Measurements from ENCODE around the gene SEMA6A. TPM values are rescaled to one million over a fixed set of nuclear protein-coding genes. Genes with fewer than 3 reads are reported as not detected.

The SEMA6A gene
- polyA plus RNA-seq, 1 donor (not counting 4 experiments of a cell fraction or from before 2014, with no cell fraction given) = 0.68 TPM

GRCh38 chr5:116420540-116420939 is 154.1 kb downstream of the SEMA6A start:
- Histone ChIP-seq H2AFZ (ENCODE audit: control insufficient read depth, low read length) (no peak overlapping the region), H3K4me2 (ENCODE audit: control insufficient read depth, extremely low read depth, insufficient read depth, low read depth, low read length) (no peak overlapping the region), H3K27me3 (ENCODE audit: control insufficient read depth, extremely low read depth, insufficient read depth, low read length) (no peaks in the 10 kb centered on the region), H3K9me1 (ENCODE audit: control insufficient read depth, extremely low read depth, insufficient read depth, low read length) (no peaks in the 10 kb centered on the region), H3K9me3 (ENCODE audit: control insufficient read depth, low read depth, low read length) (no peaks in the 10 kb centered on the region), H3K4me3 (ENCODE audit: control insufficient read depth in 2 of 3, extremely low read depth in 1 of 3, insufficient read depth in 2 of 3, low read depth in 1 of 3, low read length in 3 of 3) (no peak overlapping the region), H4K20me1 (ENCODE audit: control insufficient read depth, extremely low read depth, insufficient read depth, low read length) (no peaks in the 10 kb centered on the region), H3K4me1 (ENCODE audit: control insufficient read depth, extremely low read depth, insufficient read depth, low read length) (peaks cover 2% of the 10 kb centered on the region), H3K79me2 (ENCODE audit: control insufficient read depth, insufficient read depth, low read length) (no peaks in the 10 kb centered on the region), H3K36me3 (ENCODE audit: control insufficient read depth in 2 of 2, extremely low read depth in 1 of 2, insufficient read depth in 2 of 2, low read length in 2 of 2) (no peaks in the 10 kb centered on the region), H3K9ac (ENCODE audit: control insufficient read depth, extremely low read depth, insufficient read depth, low read length) (no peak overlapping the region), H3K27ac (ENCODE audit: control insufficient read depth, insufficient read depth, low read length) (no peak overlapping the region)
- DNase-seq (ENCODE audit: low read depth, low spot score) (no peak), FAIRE-seq (no peak)
- dilution Hi-C loops (cut with MboI; ENCODE audit: extremely low pct_ligation_motif_present, low sequenced_read_pairs) = no loop called here
- TF ChIP-seq CTCF (optimal IDR thresholded peaks at IDR 0.05 in 1 of 3, IDR thresholded peaks at IDR 0.05 in 1 of 3, conservative IDR thresholded peaks at IDR 0.05 in 1 of 3; ENCODE audit: extremely low read depth in 1 of 3, insufficient read depth in 2 of 3, low read length in 3 of 3) = no peak

- no peak overlapping the region for H3K27ac ChIP-seq (ENCODE audit: control insufficient read depth, insufficient read depth, low read length)
- H3K9ac ChIP-seq (ENCODE audit: control insufficient read depth, extremely low read depth, insufficient read depth, low read length) = no peak overlapping the region
- DNase-seq (ENCODE audit: low read depth, low spot score) = no peak
- H3K36me3 ChIP-seq (ENCODE audit: control insufficient read depth in 2 of 2, extremely low read depth in 1 of 2, insufficient read depth in 2 of 2, low read length in 2 of 2) = no peaks in the 10 kb centered on the region
- H2AFZ ChIP-seq (ENCODE audit: control insufficient read depth, low read length) = no peak overlapping the region
- no peak for FAIRE-seq
- H3K9me3 ChIP-seq (ENCODE audit: control insufficient read depth, low read depth, low read length) = no peaks in the 10 kb centered on the region
- H3K4me1 ChIP-seq (ENCODE audit: control insufficient read depth, extremely low read depth, insufficient read depth, low read length) = peaks cover 2% of the 10 kb centered on the region
- H3K9me1 ChIP-seq (ENCODE audit: control insufficient read depth, extremely low read depth, insufficient read depth, low read length) = no peaks in the 10 kb centered on the region
- H3K4me2 ChIP-seq (ENCODE audit: control insufficient read depth, extremely low read depth, insufficient read depth, low read depth, low read length) = no peak overlapping the region
- no peaks in the 10 kb centered on the region for H3K79me2 ChIP-seq (ENCODE audit: control insufficient read depth, insufficient read depth, low read length)
- dilution Hi-C loops (cut with MboI; ENCODE audit: extremely low pct_ligation_motif_present, low sequenced_read_pairs) = no loop called here
- H3K4me3 ChIP-seq (ENCODE audit: control insufficient read depth in 2 of 3, extremely low read depth in 1 of 3, insufficient read depth in 2 of 3, low read depth in 1 of 3, low read length in 3 of 3) = no peak overlapping the region
- TF ChIP-seq EZH2 (IDR thresholded peaks at IDR 0.05; ENCODE audit: low read length) (no peak), CTCF (optimal IDR thresholded peaks at IDR 0.05 in 1 of 3, IDR thresholded peaks at IDR 0.05 in 1 of 3, conservative IDR thresholded peaks at IDR 0.05 in 1 of 3; ENCODE audit: extremely low read depth in 1 of 3, insufficient read depth in 2 of 3, low read length in 3 of 3) (no peak)
- H3K27me3 ChIP-seq (ENCODE audit: control insufficient read depth, extremely low read depth, insufficient read depth, low read length) = no peaks in the 10 kb centered on the region
- H4K20me1 ChIP-seq (ENCODE audit: control insufficient read depth, extremely low read depth, insufficient read depth, low read length) = no peaks in the 10 kb centered on the region
Observed at GRCh38 chr5:116419258-116419657, 155.4 kb downstream of the SEMA6A start.
